C4-2B (cell line): ENCODE measurements around the gene DNAJA4.

ENCODE experiments used
- ZFX ChIP-seq: fragments of 450-650 bp; IDR thresholded peaks from 2 replicates; pipeline ENCODE4 v1.6.1; 2017
- TF ChIP-seq, protein P1 (sequence below): fragments of 450-650 bp; conservative IDR thresholded peaks from 2 replicates; pipeline ENCODE4 v1.5.1; 2017; ENCODE audit warnings: mild to moderate bottlenecking

DNA sequence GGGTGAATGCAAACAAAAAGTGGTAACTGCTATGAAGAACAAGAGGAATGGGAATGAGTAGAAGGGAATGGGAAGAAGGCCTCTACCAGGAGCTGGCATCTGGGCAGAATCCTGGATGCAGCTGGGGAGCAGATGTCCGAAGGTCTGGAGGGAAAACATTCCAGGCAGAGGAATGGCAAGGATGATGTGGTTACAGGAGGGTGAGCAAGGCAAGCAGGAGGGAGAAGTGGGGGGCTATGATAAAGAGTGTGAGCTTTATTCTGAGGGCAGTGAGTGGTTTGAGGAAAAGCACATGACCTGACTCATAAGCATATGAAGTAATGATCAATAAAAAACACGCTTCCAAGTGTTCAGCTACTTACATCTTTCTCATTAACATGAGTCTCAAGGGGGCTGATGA is 18.0 kb downstream of the DNAJA4 start:
- TF ChIP-seq, protein P1, sequence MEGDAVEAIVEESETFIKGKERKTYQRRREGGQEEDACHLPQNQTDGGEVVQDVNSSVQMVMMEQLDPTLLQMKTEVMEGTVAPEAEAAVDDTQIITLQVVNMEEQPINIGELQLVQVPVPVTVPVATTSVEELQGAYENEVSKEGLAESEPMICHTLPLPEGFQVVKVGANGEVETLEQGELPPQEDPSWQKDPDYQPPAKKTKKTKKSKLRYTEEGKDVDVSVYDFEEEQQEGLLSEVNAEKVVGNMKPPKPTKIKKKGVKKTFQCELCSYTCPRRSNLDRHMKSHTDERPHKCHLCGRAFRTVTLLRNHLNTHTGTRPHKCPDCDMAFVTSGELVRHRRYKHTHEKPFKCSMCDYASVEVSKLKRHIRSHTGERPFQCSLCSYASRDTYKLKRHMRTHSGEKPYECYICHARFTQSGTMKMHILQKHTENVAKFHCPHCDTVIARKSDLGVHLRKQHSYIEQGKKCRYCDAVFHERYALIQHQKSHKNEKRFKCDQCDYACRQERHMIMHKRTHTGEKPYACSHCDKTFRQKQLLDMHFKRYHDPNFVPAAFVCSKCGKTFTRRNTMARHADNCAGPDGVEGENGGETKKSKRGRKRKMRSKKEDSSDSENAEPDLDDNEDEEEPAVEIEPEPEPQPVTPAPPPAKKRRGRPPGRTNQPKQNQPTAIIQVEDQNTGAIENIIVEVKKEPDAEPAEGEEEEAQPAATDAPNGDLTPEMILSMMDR, result no peak
- TF ChIP-seq ZFX, result no peak
